ENCODE measurements around the gene ARL5A. TPM values are rescaled to one million over a fixed set of nuclear protein-coding genes. Genes with fewer than 3 reads are reported as not detected.

ARL5A gene
- total RNA-seq, 1 donor from 2014 or later: 52.9 TPM

- DNase-seq (ENCODE audit: low read depth in 2 of 2): peak in 1 of 2 donors; percentile 31
Observed at GRCh38 chr2:151767536-151767935, 60.7 kb downstream of the ARL5A start.

DNA sequence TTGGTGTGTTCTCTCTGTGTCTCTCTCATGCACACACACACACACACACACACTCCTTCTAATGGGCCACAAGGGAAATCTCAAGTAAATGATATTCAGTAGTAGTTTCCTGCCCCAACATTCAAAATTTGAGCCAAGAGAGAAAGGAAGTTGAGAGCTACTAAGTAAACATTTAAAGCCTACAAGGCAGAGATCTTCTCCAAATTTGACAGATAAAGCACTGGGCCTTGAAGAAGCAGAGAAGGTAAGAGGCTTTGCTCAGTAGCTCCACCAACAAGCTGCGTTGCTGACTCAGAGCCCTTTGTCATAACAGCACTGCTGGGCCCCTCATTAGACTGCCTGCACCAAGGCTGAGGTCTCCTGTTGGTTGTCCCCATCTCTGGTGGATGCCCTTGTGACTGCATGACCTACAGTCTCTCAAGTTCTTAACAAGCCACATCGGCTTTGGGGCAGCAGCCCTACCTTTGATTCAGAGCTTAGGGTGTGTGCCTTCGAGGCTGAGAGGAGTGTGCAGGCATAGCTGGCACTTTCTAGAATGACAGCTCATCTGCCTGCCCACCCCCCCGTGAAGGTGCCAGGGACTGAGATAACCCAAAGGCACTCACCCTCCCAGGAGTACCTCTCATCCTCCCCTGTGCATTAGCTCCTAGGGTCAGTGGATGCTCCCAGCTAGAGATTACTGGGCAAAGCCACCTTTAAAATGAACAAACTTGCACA is 61.6 kb downstream of the ARL5A start:
- peak in 1 of 2 donors; percentile 36 for DNase-seq (ENCODE audit: low read depth in 2 of 2)

- DNase-seq (ENCODE audit: low read depth in 2 of 2): no peak
Observed at GRCh38 chr2:151765760-151766410, 62.3 kb downstream of the ARL5A start.

DNA sequence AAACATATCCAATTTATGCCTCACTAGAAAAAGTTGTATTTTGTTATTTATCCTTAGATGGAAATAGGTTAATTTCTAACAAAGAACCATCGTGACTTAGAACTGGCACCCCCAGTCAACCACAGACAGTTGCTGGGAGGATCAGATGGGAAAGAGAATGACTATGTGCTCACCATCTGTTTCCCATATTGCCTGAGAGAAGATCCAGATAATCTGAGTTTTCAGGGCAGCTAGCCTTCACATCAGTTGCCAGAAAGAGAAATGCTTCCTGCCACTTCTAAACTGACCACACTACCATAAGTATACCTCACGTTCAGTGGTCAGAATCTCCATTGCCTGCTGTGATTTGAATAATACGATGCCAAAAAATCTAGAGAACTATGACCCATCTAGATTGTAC is 65.5 kb downstream of the ARL5A start:
- DNase-seq (ENCODE audit: low read depth in 2 of 2): no peak

DNA sequence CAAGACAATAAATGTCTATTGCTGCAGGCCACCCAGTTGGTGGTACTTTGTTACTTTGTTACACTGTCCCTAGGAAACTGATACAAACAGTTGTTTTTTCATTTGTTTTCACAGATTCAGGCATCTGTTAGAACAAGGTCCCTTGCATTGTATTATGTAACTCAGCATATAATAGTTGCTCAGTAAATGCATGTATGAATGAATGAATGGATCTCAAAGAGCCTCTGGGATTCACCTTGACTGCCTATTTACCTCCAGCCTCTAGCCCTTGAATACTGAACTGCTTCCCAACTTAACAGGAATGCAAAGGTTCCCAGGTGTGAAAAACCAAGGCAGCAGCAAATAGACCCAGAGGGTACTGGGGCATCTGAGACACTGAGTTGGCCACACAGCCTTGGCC is 66.5 kb downstream of the ARL5A start:
- DNase-seq (ENCODE audit: low read depth in 2 of 2): no peak

GRCh38 chr2:151761193-151761592 is 67.0 kb downstream of the ARL5A start:
- DNase-seq (ENCODE audit: low read depth in 2 of 2): no peak

GRCh38 chr2:151760139-151760650 is 68.0 kb downstream of the ARL5A start:
- no peak for DNase-seq (ENCODE audit: low read depth in 2 of 2)

GRCh38 chr2:151758744-151759143 is 69.5 kb downstream of the ARL5A start:
- no peak for DNase-seq (ENCODE audit: low read depth in 2 of 2)

DNA sequence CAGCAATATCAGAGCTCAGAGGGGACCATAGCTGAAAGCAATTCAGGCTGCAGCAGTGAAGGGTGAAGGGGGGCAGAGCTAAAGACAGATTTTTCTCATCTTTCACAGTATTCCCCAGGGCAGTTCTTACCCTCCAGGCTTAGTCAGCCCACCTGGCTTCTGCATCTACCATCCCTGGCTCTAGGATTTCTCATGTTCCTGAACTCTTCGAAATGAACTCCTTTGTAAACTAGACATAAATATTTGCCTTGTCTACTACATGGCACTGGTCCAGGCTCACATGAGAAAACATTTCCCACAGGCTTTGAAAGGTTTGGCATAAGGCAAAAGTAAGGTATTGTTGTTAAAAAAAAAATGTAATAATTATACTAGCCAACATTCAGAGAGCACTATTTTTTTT is 70.4 kb downstream of the ARL5A start:
- peak in 1 of 2 donors; percentile 62 for DNase-seq (ENCODE audit: low read depth in 2 of 2)

DNA sequence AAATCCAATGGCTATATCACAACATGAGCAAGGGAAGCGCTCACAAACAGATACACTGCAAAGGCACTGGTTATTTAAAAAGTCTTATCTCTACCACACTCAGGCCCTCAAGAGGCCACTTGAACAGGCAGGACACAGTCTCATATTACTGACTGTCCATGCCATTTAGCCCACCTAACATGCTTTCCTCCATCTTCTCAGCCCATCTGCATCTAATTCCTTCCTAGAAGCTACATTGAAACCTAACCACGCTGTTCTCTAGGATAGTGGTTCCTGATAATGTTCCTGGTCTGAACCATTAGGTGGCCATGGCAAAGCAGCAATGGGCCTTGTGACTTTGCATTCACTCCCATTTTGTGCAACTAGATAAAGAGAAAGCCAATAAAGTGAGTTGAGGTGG is 71.4 kb downstream of the ARL5A start:
- no peak for DNase-seq (ENCODE audit: low read depth in 2 of 2)

- no peak for DNase-seq (ENCODE audit: low read depth in 2 of 2)
Observed at GRCh38 chr2:151754253-151754897, 73.8 kb downstream of the ARL5A start.

- no peak for DNase-seq (ENCODE audit: low read depth in 2 of 2)
Observed at GRCh38 chr2:151753540-151753939, 74.7 kb downstream of the ARL5A start.

Other genes starting within 250 kb of the ARL5A start
- 0.39 and 0.63 TPM in 2 replicates for gene NEB, start 93.9 kb downstream of the ARL5A start, total RNA-seq